ENCODE results near the gene WNT2B.

Gene WNT2B

GRCh38 chr1:112524986-112525385 is 16.2 kb downstream of the WNT2B start:
- in situ Hi-C loops (cut with MboI; ENCODE audit: low sequenced_read_pairs), result no loop called here

GRCh38 chr1:112527266-112528010 is 18.7 kb downstream of the WNT2B start:
- in situ Hi-C loops (cut with MboI; ENCODE audit: low sequenced_read_pairs), result no loop called here

GRCh38 chr1:112528076-112528475 is 19.3 kb downstream of the WNT2B start:
- in situ Hi-C loops (cut with MboI; ENCODE audit: low sequenced_read_pairs), result no loop called here

GRCh38 chr1:112529301-112529700 is 20.5 kb downstream of the WNT2B start:
- in situ Hi-C loops (cut with MboI; ENCODE audit: low sequenced_read_pairs), result no loop called here

GRCh38 chr1:112530832-112531231 is 22.1 kb downstream of the WNT2B start:
- in situ Hi-C loops (cut with MboI; ENCODE audit: low sequenced_read_pairs), result no loop called here

GRCh38 chr1:112532064-112532463 is 23.3 kb downstream of the WNT2B start:
- in situ Hi-C loops (cut with MboI; ENCODE audit: low sequenced_read_pairs), result no loop called here

- in situ Hi-C loops (cut with MboI; ENCODE audit: low sequenced_read_pairs), result no loop called here
Observed at GRCh38 chr1:112533029-112533428, 24.3 kb downstream of the WNT2B start.

- in situ Hi-C loops (cut with MboI; ENCODE audit: low sequenced_read_pairs), result no loop called here
Observed at GRCh38 chr1:112536561-112536960, 27.8 kb downstream of the WNT2B start.

GRCh38 chr1:112537456-112537855 is 28.7 kb downstream of the WNT2B start:
- in situ Hi-C loops (cut with MboI; ENCODE audit: low sequenced_read_pairs), result no loop called here

GRCh38 chr1:112538883-112539282 is 30.1 kb downstream of the WNT2B start:
- in situ Hi-C loops (cut with MboI; ENCODE audit: low sequenced_read_pairs), result no loop called here

- in situ Hi-C loops (cut with MboI; ENCODE audit: low sequenced_read_pairs), result no loop called here
Observed at GRCh38 chr1:112540226-112540794, 31.5 kb downstream of the WNT2B start.

GRCh38 chr1:112541299-112541698 is 32.5 kb downstream of the WNT2B start:
- in situ Hi-C loops (cut with MboI; ENCODE audit: low sequenced_read_pairs), result no loop called here

- in situ Hi-C loops (cut with MboI; ENCODE audit: low sequenced_read_pairs), result no loop called here
Observed at GRCh38 chr1:112542206-112542973, 33.6 kb downstream of the WNT2B start.

- in situ Hi-C loops (cut with MboI; ENCODE audit: low sequenced_read_pairs), result no loop called here
Observed at GRCh38 chr1:112544011-112544688, 35.4 kb downstream of the WNT2B start.

- in situ Hi-C loops (cut with MboI; ENCODE audit: low sequenced_read_pairs), result no loop called here
Observed at GRCh38 chr1:112544751-112545150, 36.0 kb downstream of the WNT2B start.

- in situ Hi-C loops (cut with MboI; ENCODE audit: low sequenced_read_pairs), result no loop called here
Observed at GRCh38 chr1:112546076-112546475, 37.3 kb downstream of the WNT2B start.

- in situ Hi-C loops (cut with MboI; ENCODE audit: low sequenced_read_pairs), result no loop called here
Observed at GRCh38 chr1:112548547-112548946, 39.8 kb downstream of the WNT2B start.

- in situ Hi-C loops (cut with MboI; ENCODE audit: low sequenced_read_pairs), result no loop called here
Observed at GRCh38 chr1:112549590-112549989, 40.8 kb downstream of the WNT2B start.

GRCh38 chr1:112554411-112554810 is 45.6 kb downstream of the WNT2B start:
- in situ Hi-C loops (cut with MboI; ENCODE audit: low sequenced_read_pairs), result no loop called here

- in situ Hi-C loops (cut with MboI; ENCODE audit: low sequenced_read_pairs), result no loop called here
Observed at GRCh38 chr1:112557385-112557784, 48.6 kb downstream of the WNT2B start.

- in situ Hi-C loops (cut with MboI; ENCODE audit: low sequenced_read_pairs), result no loop called here
Observed at GRCh38 chr1:112558634-112559033, 49.9 kb downstream of the WNT2B start.
